ENCODE measurements around the gene GANC. TPM values are rescaled to one million over a fixed set of nuclear protein-coding genes. Genes with fewer than 3 reads are reported as not detected.

GANC gene
- total and polyA plus RNA-seq, 2 donors (not counting 1 experiment from before 2014, with no cell fraction given): 15.1 to 24.6 TPM

- DNase-seq (ENCODE audit: low read depth in 2 of 2): no peak
- Histone ChIP-seq H3K36me3 (ENCODE audit: control insufficient read depth, insufficient read depth, low read length) (no peaks in the 10 kb centered on the region), H3K4me1 (ENCODE audit: control insufficient read depth, extremely low read depth, insufficient read depth, low read length) (no peaks in the 10 kb centered on the region), H2AFZ (ENCODE audit: low read length) (no peak overlapping the region), H4K20me1 (ENCODE audit: control insufficient read depth, extremely low read depth, insufficient read depth, low read length) (no peaks in the 10 kb centered on the region), H3K27me3 (ENCODE audit: control insufficient read depth, insufficient read depth, low read length) (no peaks in the 10 kb centered on the region), H3K79me2 (ENCODE audit: control insufficient read depth, insufficient read depth, low read length) (no peaks in the 10 kb centered on the region), H3K9ac (ENCODE audit: insufficient read depth, low read length) (no peak overlapping the region), H3K4me2 (ENCODE audit: extremely low read depth, insufficient read depth, low read length) (no peak overlapping the region), H3K4me3 (replicated peaks in 1 of 4; ENCODE audit: control extremely low read depth in 1 of 4, insufficient read depth in 1 of 4, low read depth in 3 of 4, low read length in 4 of 4) (no peak overlapping the region), H3K9me3 (ENCODE audit: control insufficient read depth, insufficient read depth, low read depth, low read length) (no peaks in the 10 kb centered on the region), H3K27ac (ENCODE audit: insufficient read depth, low read length) (no peak overlapping the region)
- TF ChIP-seq CTCF (conservative IDR thresholded peaks at IDR 0.05 in 1 of 2, IDR thresholded peaks at IDR 0.05 in 1 of 2; ENCODE audit: low read depth in 1 of 2, low read length in 2 of 2): no peak
- no peak for TF ChIP-seq EZH2 (IDR thresholded peaks at IDR 0.05; ENCODE audit: low read length, missing control alignments)
Observed at GRCh38 chr15:42329992-42330391, 57.0 kb downstream of the GANC start.

DNA sequence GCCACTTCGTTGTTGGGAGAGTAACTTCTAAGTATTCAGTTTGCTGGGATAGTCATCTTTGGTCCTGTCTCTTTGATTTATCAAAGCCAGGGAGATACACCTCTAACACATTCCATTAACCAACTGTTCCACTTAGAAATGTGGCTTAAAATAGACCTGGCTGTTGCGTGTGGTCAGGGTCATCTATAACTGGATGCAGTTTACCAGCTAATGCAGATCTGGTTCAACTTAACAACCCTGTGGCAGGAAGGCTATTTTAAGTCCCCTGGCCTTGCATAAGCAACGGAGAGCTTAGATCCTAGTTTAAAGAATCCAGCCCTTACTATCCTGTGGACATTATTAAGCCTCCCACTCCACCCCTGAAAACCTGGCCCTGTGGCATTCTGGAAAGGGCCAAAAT lies 58.2 kb downstream of the GANC start:
- H3K27me3 ChIP-seq (ENCODE audit: control insufficient read depth, insufficient read depth, low read length): no peaks in the 10 kb centered on the region
- H3K79me2 ChIP-seq (ENCODE audit: control insufficient read depth, insufficient read depth, low read length): no peaks in the 10 kb centered on the region
- H3K4me3 ChIP-seq (replicated peaks in 1 of 4; ENCODE audit: control extremely low read depth in 1 of 4, insufficient read depth in 1 of 4, low read depth in 3 of 4, low read length in 4 of 4): no peak overlapping the region
- H4K20me1 ChIP-seq (ENCODE audit: control insufficient read depth, extremely low read depth, insufficient read depth, low read length): no peaks in the 10 kb centered on the region
- H3K9ac ChIP-seq (ENCODE audit: insufficient read depth, low read length): no peak overlapping the region
- no peak overlapping the region for H3K27ac ChIP-seq (ENCODE audit: insufficient read depth, low read length)
- no peaks in the 10 kb centered on the region for H3K4me1 ChIP-seq (ENCODE audit: control insufficient read depth, extremely low read depth, insufficient read depth, low read length)
- H3K9me3 ChIP-seq (ENCODE audit: control insufficient read depth, insufficient read depth, low read depth, low read length): no peaks in the 10 kb centered on the region
- no peak overlapping the region for H2AFZ ChIP-seq (ENCODE audit: low read length)
- no peak for TF ChIP-seq CTCF (conservative IDR thresholded peaks at IDR 0.05 in 1 of 2, IDR thresholded peaks at IDR 0.05 in 1 of 2; ENCODE audit: low read depth in 1 of 2, low read length in 2 of 2)
- no peak for TF ChIP-seq EZH2 (IDR thresholded peaks at IDR 0.05; ENCODE audit: low read length, missing control alignments)
- no peak overlapping the region for H3K4me2 ChIP-seq (ENCODE audit: extremely low read depth, insufficient read depth, low read length)
- peak in 1 of 2 donors; percentile 27 for DNase-seq (ENCODE audit: low read depth in 2 of 2)
- H3K36me3 ChIP-seq (ENCODE audit: control insufficient read depth, insufficient read depth, low read length): no peaks in the 10 kb centered on the region

DNA sequence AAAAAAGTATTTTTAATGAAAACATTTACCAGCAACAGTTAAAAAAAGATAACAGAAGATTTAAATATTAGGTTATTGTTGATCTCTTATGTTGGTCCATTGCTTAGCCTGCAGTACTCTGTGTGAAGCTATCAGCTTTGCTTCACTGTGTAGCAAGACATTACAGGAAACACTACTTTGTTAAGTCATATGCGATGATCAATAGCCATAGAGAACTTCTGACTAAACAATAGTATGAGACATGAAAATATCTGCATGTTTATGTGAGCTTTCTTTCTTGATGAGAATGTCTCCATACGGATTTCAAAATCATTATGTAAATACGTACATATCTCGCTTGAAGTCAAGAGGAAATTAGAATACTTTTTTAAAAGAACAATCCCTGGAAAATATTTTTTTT lies 59.3 kb downstream of the GANC start:
- no peak overlapping the region for H2AFZ ChIP-seq (ENCODE audit: low read length)
- no peaks in the 10 kb centered on the region for H3K4me1 ChIP-seq (ENCODE audit: control insufficient read depth, extremely low read depth, insufficient read depth, low read length)
- H3K27me3 ChIP-seq (ENCODE audit: control insufficient read depth, insufficient read depth, low read length): no peaks in the 10 kb centered on the region
- H3K79me2 ChIP-seq (ENCODE audit: control insufficient read depth, insufficient read depth, low read length): no peaks in the 10 kb centered on the region
- H3K36me3 ChIP-seq (ENCODE audit: control insufficient read depth, insufficient read depth, low read length): no peaks in the 10 kb centered on the region
- H3K4me3 ChIP-seq (replicated peaks in 1 of 4; ENCODE audit: control extremely low read depth in 1 of 4, insufficient read depth in 1 of 4, low read depth in 3 of 4, low read length in 4 of 4): no peak overlapping the region
- H3K27ac ChIP-seq (ENCODE audit: insufficient read depth, low read length): no peak overlapping the region
- DNase-seq (ENCODE audit: low read depth in 2 of 2): peak in 1 of 2 donors; percentile 47
- no peak overlapping the region for H3K4me2 ChIP-seq (ENCODE audit: extremely low read depth, insufficient read depth, low read length)
- no peaks in the 10 kb centered on the region for H3K9me3 ChIP-seq (ENCODE audit: control insufficient read depth, insufficient read depth, low read depth, low read length)
- no peaks in the 10 kb centered on the region for H4K20me1 ChIP-seq (ENCODE audit: control insufficient read depth, extremely low read depth, insufficient read depth, low read length)
- TF ChIP-seq EZH2 (IDR thresholded peaks at IDR 0.05; ENCODE audit: low read length, missing control alignments) (no peak), CTCF (conservative IDR thresholded peaks at IDR 0.05 in 1 of 2, IDR thresholded peaks at IDR 0.05 in 1 of 2; ENCODE audit: low read depth in 1 of 2, low read length in 2 of 2) (no peak)
- no peak overlapping the region for H3K9ac ChIP-seq (ENCODE audit: insufficient read depth, low read length)
